ENCODE data around the gene GDPD5.
A peak's percentile ranks its signal among the peaks of the same experiment; 100 is the strongest.

The GDPD5 gene

DNA sequence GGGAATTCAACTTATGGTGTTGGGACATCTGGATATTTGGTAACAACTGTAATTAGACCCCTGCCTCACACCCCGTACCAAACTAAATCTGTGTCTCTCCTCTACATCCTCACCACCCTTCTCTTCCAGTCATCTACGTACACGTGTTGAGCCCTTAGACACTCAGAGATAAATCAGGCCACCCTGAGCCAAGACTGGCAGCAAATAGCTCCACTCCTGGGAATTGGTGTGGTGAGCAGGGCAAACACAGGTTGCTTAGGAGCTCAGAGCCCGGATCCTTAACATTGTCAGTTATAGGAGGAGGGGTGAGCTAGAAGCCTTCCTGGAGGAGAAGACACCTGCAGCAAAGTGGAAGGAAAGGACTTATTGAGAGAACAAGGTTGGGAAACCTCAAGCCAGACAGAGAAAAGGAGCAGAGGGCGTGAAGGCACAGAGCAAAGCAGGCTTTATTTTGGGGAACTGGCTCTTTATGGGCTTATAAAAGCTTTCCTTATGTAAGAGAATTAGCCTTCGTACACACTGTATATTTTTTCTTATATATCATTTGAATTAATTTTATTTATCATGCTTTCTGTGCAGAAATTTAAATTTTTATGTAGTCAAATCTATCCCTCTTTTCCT is 55.8 kb downstream of the GDPD5 start:
- DNase-seq = peak; percentile 55

DNA sequence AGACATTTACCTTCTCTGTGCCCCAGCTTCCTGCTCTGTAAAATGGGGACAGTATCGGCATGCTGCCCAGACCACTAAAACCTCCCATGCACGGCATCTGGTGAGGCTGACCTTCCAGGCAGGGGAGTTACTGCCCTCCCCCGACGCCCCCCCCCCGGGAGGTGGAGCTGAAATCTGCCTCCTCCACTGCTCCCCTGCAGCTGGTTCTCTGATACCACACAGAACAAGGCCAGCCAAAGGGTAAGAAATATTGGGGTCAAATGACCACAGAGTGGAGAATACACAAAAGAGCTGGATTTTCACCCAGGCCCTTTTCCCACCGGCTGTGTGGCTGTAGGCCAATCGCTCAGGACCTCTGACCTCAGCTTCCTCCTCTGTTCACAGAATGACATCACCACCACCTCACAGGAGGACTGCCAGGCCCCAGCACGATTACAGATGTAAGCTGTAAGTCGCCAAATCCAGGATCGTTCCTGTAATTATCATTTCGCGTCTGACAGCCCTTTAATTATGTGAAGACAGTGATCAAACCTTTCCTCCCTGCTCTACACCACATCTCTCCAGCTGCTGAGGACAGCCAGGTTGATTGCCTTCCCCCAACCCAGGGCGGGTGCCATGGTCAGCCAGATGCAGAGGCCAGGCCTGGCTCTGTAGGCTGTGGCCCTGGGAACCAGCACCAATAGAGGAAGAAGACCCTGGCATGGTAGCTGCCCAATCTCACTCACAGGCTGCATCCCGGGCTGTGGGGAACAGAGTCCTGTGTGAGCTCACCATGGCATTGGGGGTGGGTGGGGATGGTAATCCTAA is 57.0 kb downstream of the GDPD5 start:
- no peak for DNase-seq

GRCh38 chr11:75467881-75468280 is 57.9 kb downstream of the GDPD5 start:
- DNase-seq = no peak

GRCh38 chr11:75467311-75467710 is 58.4 kb downstream of the GDPD5 start:
- DNase-seq = no peak

GRCh38 chr11:75465701-75466531 is 59.8 kb downstream of the GDPD5 start:
- no peak for DNase-seq

GRCh38 chr11:75463106-75463774 is 62.5 kb downstream of the GDPD5 start:
- no peak for DNase-seq

GRCh38 chr11:75462117-75462653 is 63.6 kb downstream of the GDPD5 start:
- no peak for DNase-seq

DNA sequence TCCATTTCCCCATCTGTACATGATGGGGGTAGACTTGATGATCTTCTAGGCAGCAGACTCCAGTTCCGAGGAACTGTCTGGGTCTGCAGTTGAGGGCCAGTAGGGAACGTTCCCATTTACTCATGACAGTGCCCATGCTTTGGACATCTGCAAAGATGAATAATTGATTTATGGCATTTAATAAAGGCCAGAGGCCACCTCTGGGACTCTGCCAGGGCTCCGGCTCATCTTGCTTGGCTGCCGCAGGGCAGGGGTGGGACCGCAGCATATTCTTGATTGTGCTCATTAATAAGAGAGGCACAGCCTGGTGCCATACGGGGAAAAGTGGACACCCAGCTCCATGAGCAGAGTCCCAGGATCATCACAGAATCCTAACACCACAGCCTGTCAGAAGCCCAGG is 64.6 kb downstream of the GDPD5 start:
- DNase-seq = no peak

- no peak for DNase-seq
These were observed 69.1 kb downstream of the GDPD5 start for GRCh38 chr11:75456596-75457183.

- DNase-seq = no peak
These were observed 70.8 kb downstream of the GDPD5 start for GRCh38 chr11:75454987-75455386.

- DNase-seq = no peak
These were observed 71.7 kb downstream of the GDPD5 start for GRCh38 chr11:75453916-75454655.

- no peak for DNase-seq
These were observed 74.6 kb downstream of the GDPD5 start for GRCh38 chr11:75450826-75451821.

DNA sequence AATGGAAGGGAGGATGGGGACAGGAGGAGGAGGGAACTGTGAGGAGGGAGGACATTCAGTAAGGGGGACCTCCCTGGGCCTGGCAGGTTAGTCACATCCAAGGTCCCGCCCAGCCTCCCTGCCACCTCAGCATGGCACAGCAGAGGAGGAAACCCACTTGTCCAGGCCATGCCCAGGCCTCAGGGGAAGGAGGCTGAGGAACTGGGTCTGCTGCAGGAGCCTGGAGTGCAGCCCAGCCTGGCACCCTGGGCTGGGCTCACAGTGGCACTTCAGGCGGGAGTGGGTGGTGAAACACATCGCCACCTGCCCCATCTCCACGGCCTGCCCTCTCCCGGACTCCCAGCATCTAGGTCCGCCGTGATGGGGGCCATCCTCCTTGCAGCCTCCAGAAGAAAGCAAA is 75.5 kb downstream of the GDPD5 start:
- DNase-seq = no peak

- DNase-seq = no peak
These were observed 76.0 kb downstream of the GDPD5 start for GRCh38 chr11:75449776-75450175.

GRCh38 chr11:75449271-75449670 is 76.5 kb downstream of the GDPD5 start:
- no peak for DNase-seq

- no peak for DNase-seq
These were observed 78.3 kb downstream of the GDPD5 start for GRCh38 chr11:75447415-75447814.

DNA sequence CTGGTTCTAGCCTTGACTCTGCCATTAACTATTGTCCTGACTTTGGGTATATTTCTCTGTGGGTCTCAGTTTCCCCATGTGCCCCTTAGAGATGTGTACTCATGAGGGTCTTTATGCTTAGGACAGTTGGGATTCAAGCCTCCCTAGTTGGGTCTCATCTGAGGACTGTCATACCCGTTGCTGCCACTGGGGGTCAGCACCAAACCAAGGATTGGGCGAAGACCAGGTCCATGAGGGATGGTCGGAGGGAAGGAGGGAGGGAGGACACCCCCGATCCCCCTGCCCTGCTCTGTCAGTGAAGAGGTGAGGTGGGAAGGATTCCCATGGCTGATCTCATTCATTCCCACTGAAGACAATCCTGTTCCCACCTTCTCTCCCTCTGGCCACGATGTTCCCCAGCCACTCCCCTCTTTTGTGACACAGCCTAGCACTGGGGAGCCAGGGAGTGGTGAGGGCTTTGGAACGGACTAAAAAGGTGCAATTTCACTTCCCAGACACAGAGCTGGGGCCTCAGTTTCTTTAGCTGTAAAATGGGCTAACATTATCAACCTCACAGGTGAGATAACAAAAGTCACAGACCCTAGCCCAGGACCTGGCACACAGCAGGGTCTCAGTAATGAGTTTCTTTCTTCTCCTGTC is 80.3 kb downstream of the GDPD5 start:
- DNase-seq = no peak

DNA sequence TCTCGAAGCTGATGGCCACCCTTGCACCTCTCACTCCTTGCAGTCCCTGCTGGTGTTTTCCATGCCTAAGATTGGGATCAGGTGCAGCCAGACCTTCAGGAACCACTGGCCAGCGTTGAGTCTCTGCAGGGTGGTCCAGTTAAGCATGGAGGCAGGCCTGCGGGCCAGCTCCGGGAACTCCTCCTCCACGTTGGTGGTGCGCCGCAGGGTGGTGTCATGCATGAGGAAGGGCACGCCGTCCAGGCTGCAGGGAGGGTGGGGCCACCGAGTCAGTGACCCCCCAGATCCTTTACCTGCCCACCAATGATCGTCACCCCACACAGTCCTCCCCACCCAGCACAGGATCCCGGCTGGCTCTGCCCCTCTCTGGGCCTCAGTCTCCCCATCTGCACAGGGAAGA is 82.7 kb downstream of the GDPD5 start:
- no peak for DNase-seq

- no peak for DNase-seq
These were observed 83.4 kb downstream of the GDPD5 start for GRCh38 chr11:75442161-75442885.
